ELF-1 (cell line): Measurements from ENCODE around the gene NUB1.
"Not testable (repeated sequence)": the region's sequence is repeated elsewhere in the genome, so short reads cannot be mapped to it uniquely, and the experiment has no call there.

ENCODE experiments used
- DNase-seq: peaks from one replicate; pipeline ENCODE4 v3.0.0-alpha.2; 2016; ENCODE audit warnings: low read depth, low spot score

The NUB1 gene

GRCh38 chr7:151341357-151342101 lies at the start of gene NUB1:
NUB1 (plus strand) TSS chr7:151341812; CDS start chr7:151345350, 3,538 bp downstream.
- peak; percentile 94 for DNase-seq

GRCh38 chr7:151292850-151293249 lies 48.8 kb upstream of the NUB1 start:
- DNase-seq = no peak

GRCh38 chr7:151296202-151296992 lies 45.2 kb upstream of the NUB1 start:
- DNase-seq = no peak

- DNase-seq = no peak
These were observed 42.8 kb upstream of the NUB1 start for GRCh38 chr7:151298765-151299164.

- DNase-seq = no peak
These were observed 42.1 kb upstream of the NUB1 start for GRCh38 chr7:151299530-151299929.

GRCh38 chr7:151299940-151300645 lies 41.5 kb upstream of the NUB1 start:
- DNase-seq = no peak

GRCh38 chr7:151301471-151302462 lies 39.8 kb upstream of the NUB1 start:
- no peak for DNase-seq

GRCh38 chr7:151304251-151304650 lies 37.4 kb upstream of the NUB1 start:
- DNase-seq = not testable (repeated sequence)

GRCh38 chr7:151304856-151305255 lies 36.8 kb upstream of the NUB1 start:
- DNase-seq = peak; percentile 76

- DNase-seq = no peak
These were observed 35.2 kb upstream of the NUB1 start for GRCh38 chr7:151306374-151306773.

- no peak for DNase-seq
These were observed 34.8 kb upstream of the NUB1 start for GRCh38 chr7:151306860-151307259.

GRCh38 chr7:151307536-151307935 lies 34.1 kb upstream of the NUB1 start:
- no peak for DNase-seq

- DNase-seq = no peak
These were observed 33.4 kb upstream of the NUB1 start for GRCh38 chr7:151308256-151308655.

GRCh38 chr7:151308791-151309190 lies 32.8 kb upstream of the NUB1 start:
- no peak for DNase-seq

GRCh38 chr7:151309311-151309710 lies 32.3 kb upstream of the NUB1 start:
- DNase-seq = no peak

GRCh38 chr7:151310578-151310977 lies 31.0 kb upstream of the NUB1 start:
- DNase-seq = no peak

- DNase-seq = peak; percentile 48
These were observed 30.2 kb upstream of the NUB1 start for GRCh38 chr7:151311294-151311864.

- DNase-seq = no peak
These were observed 29.3 kb upstream of the NUB1 start for GRCh38 chr7:151312356-151312755.

- no peak for DNase-seq
These were observed 28.5 kb upstream of the NUB1 start for GRCh38 chr7:151312831-151313809.

GRCh38 chr7:151313857-151314256 lies 27.8 kb upstream of the NUB1 start:
- DNase-seq = no peak
